Peyer's patch (tissue), 4 donors: ENCODE results near the gene CCT3. TPM values are rescaled to one million over a fixed set of nuclear protein-coding genes. Genes with fewer than 3 reads are reported as not detected.

Source experiments
- DNase-seq, 3 donors: peaks; one replicate each; pipeline ENCODE4 v3.0.0-alpha.2; 2017 to 2019
- H3K27ac ChIP-seq, 4 donors: fragments of 200-600 bp; sonication (generic); one replicate each; pipeline ENCODE4 v1.5.1; 2016 to 2019
- H3K27me3 ChIP-seq, 2 donors: fragments of 200-600 bp; sonication (generic); one replicate each; pipeline ENCODE4 v1.5.1; 2019
- H3K36me3 ChIP-seq, 3 donors: fragments of 200-600 bp; sonication (generic); one replicate each; pipeline ENCODE4 v1.5.1; 2016 to 2019
- H3K4me1 ChIP-seq, 4 donors: fragments of 200-600 bp; sonication (generic); one replicate each; pipeline ENCODE4 v1.5.1; 2016 to 2019
- H3K4me3 ChIP-seq, 4 donors: fragments of 200-600 bp; sonication (generic); 1 replicate in 3 of 4; 2 replicates in 1 of 4; pipeline ENCODE4 v1.5.1; 2016 to 2019; ENCODE audit warnings: mild to moderate bottlenecking in 1 of 4
- H3K9me3 ChIP-seq, 4 donors: fragments of 200-600 bp; sonication (generic); one replicate each; pipeline ENCODE4 v1.5.1; 2016 to 2019; ENCODE audit warnings: mild to moderate bottlenecking in 1 of 4
- CTCF ChIP-seq, 6 experiments: fragments of 450-650 bp in 4 of 6; fragments of 200-600 bp in 2 of 6; sonication (generic) in 1 of 6; IDR thresholded peaks; one replicate each; pipeline ENCODE4 v1.5.1; 2017 to 2019; ENCODE audit warnings: antibody characterized with exemption in 6 of 6, mild to moderate bottlenecking in 3 of 6, moderate library complexity in 1 of 6
- POLR2A ChIP-seq, 2 donors: fragments of 450-650 bp; IDR thresholded peaks; one replicate each; pipeline ENCODE4 v1.5.1; 2017; ENCODE audit warnings: antibody characterized with exemption in 2 of 2, mild to moderate bottlenecking in 2 of 2, moderate library complexity in 2 of 2
- total RNA-seq, 4 donors: library from RNA; depleted of rRNA; stranded (reverse); fragments of >200 nt; gene quantifications; one replicate each; pipeline ENCODE4 v1.1.0, GENCODE V29; 2016

CCT3 gene
- total RNA-seq, 4 donors from 2014 or later, result 63.9 to 148 (median 134) TPM

- Histone ChIP-seq H3K27me3 (no peaks in the 10 kb centered on the region), H3K36me3 (no peaks in the 10 kb centered on the region), H3K27ac (peak within 1 kb of the TSS; percentile 25 to 53 (median 42)), H3K9me3 (no peaks in the 10 kb centered on the region), H3K4me1 (peaks cover 0 to 24% (median 0%) of the 10 kb centered on the region in 4 donors), H3K4me3 (peak within 1 kb of the TSS; percentile 49 to 78 (median 62))
- peak; percentile 68 to 89 (median 79) for DNase-seq
- no peak for TF ChIP-seq POLR2A (IDR thresholded peaks at IDR 0.05)
- no peak for TF ChIP-seq CTCF (IDR thresholded peaks at IDR 0.05)
Measured at GRCh38 chr1:156295391-156295947, 42.6 kb downstream of the CCT3 start, which contains the start of gene GLMP. TSS of gene GLMP (minus strand) at chr1:156295679. CDS start at chr1:156295645, 34 bp downstream.

GRCh38 chr1:156293895-156294294 lies 44.2 kb downstream of the CCT3 start:
- TF ChIP-seq CTCF (IDR thresholded peaks at IDR 0.05) (no peak), POLR2A (IDR thresholded peaks at IDR 0.05) (no peak)
- no peak overlapping the region for H3K4me3 ChIP-seq
- no peaks in the 10 kb centered on the region for H3K27me3 ChIP-seq
- DNase-seq, result no peak
- no peak overlapping the region for H3K27ac ChIP-seq
- H3K36me3 ChIP-seq, result no peaks in the 10 kb centered on the region
- H3K4me1 ChIP-seq, result peaks cover 0 to 24% (median 0%) of the 10 kb centered on the region in 4 donors
- H3K9me3 ChIP-seq, result no peaks in the 10 kb centered on the region

- Histone ChIP-seq H3K9me3 (no peaks in the 10 kb centered on the region), H3K27me3 (no peaks in the 10 kb centered on the region), H3K36me3 (no peaks in the 10 kb centered on the region), H3K4me3 (no peak overlapping the region), H3K4me1 (peaks cover 0 to 24% (median 0%) of the 10 kb centered on the region in 4 donors), H3K27ac (no peak overlapping the region)
- TF ChIP-seq CTCF (IDR thresholded peaks at IDR 0.05), result no peak
- no peak for TF ChIP-seq POLR2A (IDR thresholded peaks at IDR 0.05)
- DNase-seq, result no peak
Measured at GRCh38 chr1:156293098-156293434, 45.0 kb downstream of the CCT3 start.

GRCh38 chr1:156291226-156292061 lies 46.6 kb downstream of the CCT3 start:
- Histone ChIP-seq H3K4me3 (peak overlapping the region; percentile 18 to 54 (median 34)), H3K4me1 (peaks cover 0 to 24% (median 0%) of the 10 kb centered on the region in 4 donors), H3K36me3 (no peaks in the 10 kb centered on the region), H3K27ac (peak overlapping the region; percentile 39 to 75 (median 64)), H3K9me3 (no peaks in the 10 kb centered on the region), H3K27me3 (no peaks in the 10 kb centered on the region)
- peak; percentile 65 to 95 (median 94) for DNase-seq
- TF ChIP-seq POLR2A (IDR thresholded peaks at IDR 0.05) (peak; percentile 28 to 73), CTCF (IDR thresholded peaks at IDR 0.05) (no peak)

GRCh38 chr1:156289857-156290256 lies 48.2 kb downstream of the CCT3 start:
- Histone ChIP-seq H3K36me3 (peaks cover 0 to 7% (median 0%) of the 10 kb centered on the region in 3 donors), H3K4me3 (no peak overlapping the region), H3K27me3 (no peaks in the 10 kb centered on the region), H3K27ac (no peak overlapping the region), H3K9me3 (no peaks in the 10 kb centered on the region), H3K4me1 (peaks cover 0 to 20% (median 0%) of the 10 kb centered on the region in 4 donors)
- DNase-seq, result no peak
- TF ChIP-seq POLR2A (IDR thresholded peaks at IDR 0.05), result no peak

- no peak overlapping the region for H3K27ac ChIP-seq
- H3K36me3 ChIP-seq, result peaks cover 0 to 7% (median 0%) of the 10 kb centered on the region in 3 donors
- H3K4me1 ChIP-seq, result peaks cover 0 to 23% (median 4%) of the 10 kb centered on the region in 4 donors
- no peak for DNase-seq
- no peaks in the 10 kb centered on the region for H3K9me3 ChIP-seq
- TF ChIP-seq CTCF (IDR thresholded peaks at IDR 0.05) (no peak), POLR2A (IDR thresholded peaks at IDR 0.05) (no peak)
- no peak overlapping the region for H3K4me3 ChIP-seq
- H3K27me3 ChIP-seq, result no peaks in the 10 kb centered on the region
Measured at GRCh38 chr1:156286061-156286460, 52.0 kb downstream of the CCT3 start.
